ENCODE results near the gene COMMD1. TPM values are rescaled to one million over a fixed set of nuclear protein-coding genes. Genes with fewer than 3 reads are reported as not detected.

Gene COMMD1
- polyA plus RNA-seq, 1 experiment, result 44.6 TPM

- no peaks in the 10 kb centered on the region for H3K27me3 ChIP-seq (ENCODE audit: control insufficient read depth, insufficient read depth, low read length)
- TF ChIP-seq, protein P1, sequence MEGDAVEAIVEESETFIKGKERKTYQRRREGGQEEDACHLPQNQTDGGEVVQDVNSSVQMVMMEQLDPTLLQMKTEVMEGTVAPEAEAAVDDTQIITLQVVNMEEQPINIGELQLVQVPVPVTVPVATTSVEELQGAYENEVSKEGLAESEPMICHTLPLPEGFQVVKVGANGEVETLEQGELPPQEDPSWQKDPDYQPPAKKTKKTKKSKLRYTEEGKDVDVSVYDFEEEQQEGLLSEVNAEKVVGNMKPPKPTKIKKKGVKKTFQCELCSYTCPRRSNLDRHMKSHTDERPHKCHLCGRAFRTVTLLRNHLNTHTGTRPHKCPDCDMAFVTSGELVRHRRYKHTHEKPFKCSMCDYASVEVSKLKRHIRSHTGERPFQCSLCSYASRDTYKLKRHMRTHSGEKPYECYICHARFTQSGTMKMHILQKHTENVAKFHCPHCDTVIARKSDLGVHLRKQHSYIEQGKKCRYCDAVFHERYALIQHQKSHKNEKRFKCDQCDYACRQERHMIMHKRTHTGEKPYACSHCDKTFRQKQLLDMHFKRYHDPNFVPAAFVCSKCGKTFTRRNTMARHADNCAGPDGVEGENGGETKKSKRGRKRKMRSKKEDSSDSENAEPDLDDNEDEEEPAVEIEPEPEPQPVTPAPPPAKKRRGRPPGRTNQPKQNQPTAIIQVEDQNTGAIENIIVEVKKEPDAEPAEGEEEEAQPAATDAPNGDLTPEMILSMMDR (IDR thresholded peaks at IDR 0.05; ENCODE audit: insufficient read depth, low read depth, low read length), result no peak
- H3K36me3 ChIP-seq (ENCODE audit: control insufficient read depth, insufficient read depth, low read length), result no peaks in the 10 kb centered on the region
- ChIA-PET CTCF (no interaction called here), POLR2A (no interaction called here)
- no peak overlapping the region for H3K4me3 ChIP-seq (ENCODE audit: low read depth, low read length)
- no peak for DNase-seq (ENCODE audit: low read depth)
These were observed 139.6 kb downstream of the COMMD1 start for GRCh38 chr2:62045017-62045543.

GRCh38 chr2:62046141-62046540, 140.7 kb downstream of the COMMD1 start:
- no peak for DNase-seq (ENCODE audit: low read depth)
- Histone ChIP-seq H3K27me3 (ENCODE audit: control insufficient read depth, insufficient read depth, low read length) (no peaks in the 10 kb centered on the region), H3K4me3 (ENCODE audit: low read depth, low read length) (no peak overlapping the region), H3K36me3 (ENCODE audit: control insufficient read depth, insufficient read depth, low read length) (no peaks in the 10 kb centered on the region)
- ChIA-PET CTCF (no interaction called here), POLR2A (no interaction called here)
- TF ChIP-seq, protein P1 (IDR thresholded peaks at IDR 0.05; ENCODE audit: insufficient read depth, low read depth, low read length), result no peak

DNA sequence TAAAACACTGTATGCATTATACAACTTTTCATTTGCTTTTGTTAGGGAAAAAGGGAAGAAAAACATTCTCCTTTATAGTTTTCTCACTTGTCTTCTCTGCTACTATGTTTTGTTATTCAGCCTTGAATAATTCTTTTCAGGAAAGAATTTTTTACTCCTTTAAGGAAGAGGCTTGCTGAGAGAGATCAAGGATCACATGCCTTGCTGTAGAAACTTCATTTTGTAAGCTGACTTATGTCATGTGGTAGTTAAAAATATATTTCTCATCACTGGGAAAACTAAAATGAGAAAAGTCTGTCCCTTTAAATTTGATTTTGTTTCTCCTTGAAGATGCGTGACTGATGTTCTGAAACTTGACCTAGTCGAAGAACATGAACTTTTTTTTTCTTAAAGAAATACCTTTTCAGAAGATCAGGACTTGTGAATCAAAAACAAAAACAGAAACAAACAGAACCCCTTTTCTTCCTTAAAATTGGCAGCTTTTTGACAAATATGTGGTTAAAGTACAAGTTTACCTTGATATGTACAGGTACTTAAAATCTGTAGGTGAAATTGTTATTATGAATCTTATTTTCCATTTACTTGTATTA, 145.1 kb downstream of the COMMD1 start:
- Histone ChIP-seq H3K36me3 (ENCODE audit: control insufficient read depth, insufficient read depth, low read length) (no peaks in the 10 kb centered on the region), H3K4me3 (ENCODE audit: low read depth, low read length) (no peak overlapping the region), H3K27me3 (ENCODE audit: control insufficient read depth, insufficient read depth, low read length) (no peaks in the 10 kb centered on the region)
- CTCF ChIA-PET, result no interaction called here
- TF ChIP-seq, protein P1 (IDR thresholded peaks at IDR 0.05; ENCODE audit: insufficient read depth, low read depth, low read length), result no peak
- POLR2A ChIA-PET, result no interaction called here
- no peak for DNase-seq (ENCODE audit: low read depth)

DNA sequence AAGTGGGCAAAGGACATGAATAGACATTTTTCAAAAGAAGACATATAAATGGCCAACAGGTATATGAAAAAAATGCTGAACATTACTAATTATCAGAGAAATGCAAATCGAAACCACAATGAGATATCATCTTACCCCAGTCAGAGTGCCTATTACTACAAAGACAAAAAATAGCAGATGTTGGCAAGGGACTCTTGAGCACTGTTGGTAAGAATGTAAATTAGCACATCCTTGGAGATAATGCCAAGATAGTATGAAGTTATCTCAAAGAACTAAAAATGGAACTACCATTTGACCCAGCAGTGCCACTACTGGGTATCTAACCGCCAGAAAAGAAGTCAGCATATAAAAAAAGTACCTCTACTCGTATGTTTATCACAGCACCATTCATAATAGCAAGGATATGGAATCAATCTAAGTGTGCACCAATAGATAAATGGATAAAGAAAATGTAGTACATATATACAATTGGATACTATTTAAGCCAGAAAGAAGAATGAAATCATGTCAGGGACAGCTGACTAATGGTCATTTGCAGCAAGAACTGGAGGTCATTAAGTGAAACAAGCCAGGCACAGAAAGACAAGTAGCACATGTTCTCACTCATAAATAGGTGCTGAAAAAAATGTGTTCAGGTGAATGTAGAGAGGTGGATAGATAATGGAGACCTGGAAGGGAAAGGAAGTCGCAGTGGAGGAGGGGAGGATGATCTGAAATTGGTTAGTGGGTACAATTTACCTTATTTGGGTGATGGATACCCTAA, 148.7 kb downstream of the COMMD1 start:
- no peaks in the 10 kb centered on the region for H3K36me3 ChIP-seq (ENCODE audit: control insufficient read depth, insufficient read depth, low read length)
- no peaks in the 10 kb centered on the region for H3K27me3 ChIP-seq (ENCODE audit: control insufficient read depth, insufficient read depth, low read length)
- ChIA-PET CTCF (interaction anchor here (0.6 to 0.7 kb wide), 2 partner anchors 9 to 15 kb away, joined by 3 read pairs; no protein-coding TSS in a partner anchor), POLR2A (no interaction called here)
- no peak for DNase-seq (ENCODE audit: low read depth)
- no peak overlapping the region for H3K4me3 ChIP-seq (ENCODE audit: low read depth, low read length)
- TF ChIP-seq, protein P1 (IDR thresholded peaks at IDR 0.05; ENCODE audit: insufficient read depth, low read depth, low read length), result no peak

DNA sequence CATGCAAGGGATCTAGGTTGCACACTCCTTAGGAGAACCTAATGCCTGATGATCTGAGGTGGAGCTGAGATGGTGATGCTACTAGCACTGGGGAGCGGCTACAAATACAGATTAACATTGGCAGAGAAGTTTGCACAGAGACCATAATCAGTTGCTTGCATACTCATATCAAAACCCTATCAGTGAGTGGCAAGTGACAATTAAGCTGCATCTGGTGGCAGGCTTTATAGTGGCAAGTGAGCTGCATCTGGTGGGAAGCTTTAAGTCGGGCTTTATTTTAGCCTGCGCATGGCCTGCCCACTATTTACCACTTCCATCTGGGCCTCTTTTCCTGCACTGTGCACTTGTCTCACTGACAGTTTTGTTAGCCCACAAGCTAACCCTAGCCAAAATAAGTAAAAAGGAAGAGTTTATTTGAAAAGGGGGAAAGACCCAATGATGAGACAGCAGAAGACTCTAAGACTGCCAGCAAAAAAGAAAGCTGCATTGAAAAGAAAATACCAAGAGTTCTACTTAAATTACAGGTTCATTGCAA, 149.5 kb downstream of the COMMD1 start:
- no peak for DNase-seq (ENCODE audit: low read depth)
- no peak overlapping the region for H3K4me3 ChIP-seq (ENCODE audit: low read depth, low read length)
- no peaks in the 10 kb centered on the region for H3K27me3 ChIP-seq (ENCODE audit: control insufficient read depth, insufficient read depth, low read length)
- H3K36me3 ChIP-seq (ENCODE audit: control insufficient read depth, insufficient read depth, low read length), result no peaks in the 10 kb centered on the region
- ChIA-PET CTCF (interaction anchor here (1.5 kb wide), 1 partner anchor 16 kb away, joined by 3 read pairs; no protein-coding TSS in a partner anchor), POLR2A (no interaction called here)
- TF ChIP-seq, protein P1 (IDR thresholded peaks at IDR 0.05; ENCODE audit: insufficient read depth, low read depth, low read length), result no peak

All from BJ (cell line).